BJ (cell line): ENCODE measurements around the gene CPNE4. TPM values are rescaled to one million over a fixed set of nuclear protein-coding genes. Genes with fewer than 3 reads are reported as not detected.

ENCODE experiments used
- CTCF ChIA-PET: fragments of 350-600 bp; formaldehyde crosslinking; extraction: SDS; loops from one replicate; lab custom pipeline; 2021; ENCODE audit warnings: antibody characterized with exemption, inconsistent platforms; lab: Yijun Ruan, JAX
- POLR2A ChIA-PET: fragments of 300-600 bp; sonication (Branson Sonifier 250); formaldehyde crosslinking; extraction: SDS; loops from one replicate; lab custom pipeline; 2021; ENCODE audit warnings: antibody characterized with exemption; lab: Charles Lee
- DNase-seq: peaks from one replicate; pipeline ENCODE4 v3.0.0-alpha.2; 2011; ENCODE audit warnings: low read depth
- H3K27me3 ChIP-seq: 2 replicates; pipeline ENCODE4 v1.6.0; 2011; ENCODE audit warnings: low read length; ENCODE audit not compliant: control insufficient read depth, insufficient read depth
- H3K36me3 ChIP-seq: 2 replicates; pipeline ENCODE4 v1.5.1; 2011; ENCODE audit warnings: low read length; ENCODE audit not compliant: control insufficient read depth, insufficient read depth
- H3K4me3 ChIP-seq: 2 replicates; pipeline ENCODE4 v1.5.1; 2011; ENCODE audit warnings: low read depth, mild to moderate bottlenecking, control low read depth, low read length
- CTCF ChIP-seq: IDR thresholded peaks from 2 replicates; pipeline ENCODE4 v1.5.1; 2011; ENCODE audit warnings: low read depth, mild to moderate bottlenecking, control low read depth, inconsistent platforms, low read length, moderate library complexity; ENCODE audit not compliant: insufficient read depth
- polyA plus RNA-seq: library from polyadenylated mRNA; depleted of rRNA; stranded (reverse); fragments of >200 nt; gene quantifications from 2 replicates; pipeline ENCODE4 v1.2.3, GENCODE V29; 2011

Gene CPNE4
- polyA plus RNA-seq, 1 experiment, result not detected

DNA sequence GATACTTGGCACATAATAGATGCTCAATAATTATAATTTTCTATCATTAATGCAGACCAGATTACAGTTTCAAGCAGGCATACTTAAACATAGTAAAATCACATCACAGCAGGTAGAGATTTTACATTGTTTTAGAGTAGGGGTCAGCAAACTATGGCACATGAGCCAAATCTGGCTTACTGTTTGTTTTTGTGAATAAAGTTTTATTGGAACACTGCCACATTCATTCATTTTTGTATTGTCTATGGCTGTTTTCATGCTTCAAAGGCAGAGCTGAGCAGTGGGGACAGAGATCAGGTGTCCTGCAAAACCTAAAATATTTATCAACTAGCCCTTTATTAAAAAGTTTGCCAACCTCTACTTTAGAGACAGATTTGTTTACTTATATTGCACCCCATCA is 342.5 kb downstream of the CPNE4 start:
- no peak for TF ChIP-seq CTCF
- no peak for DNase-seq
- H3K27me3 ChIP-seq, result no peaks in the 10 kb centered on the region
- no peaks in the 10 kb centered on the region for H3K36me3 ChIP-seq
- CTCF ChIA-PET, result no interaction called here
- H3K4me3 ChIP-seq, result no peak overlapping the region
- POLR2A ChIA-PET, result interaction anchor here (0.6 kb wide), 1 partner anchor 731 kb away, joined by 4 read pairs; no protein-coding TSS in a partner anchor

DNA sequence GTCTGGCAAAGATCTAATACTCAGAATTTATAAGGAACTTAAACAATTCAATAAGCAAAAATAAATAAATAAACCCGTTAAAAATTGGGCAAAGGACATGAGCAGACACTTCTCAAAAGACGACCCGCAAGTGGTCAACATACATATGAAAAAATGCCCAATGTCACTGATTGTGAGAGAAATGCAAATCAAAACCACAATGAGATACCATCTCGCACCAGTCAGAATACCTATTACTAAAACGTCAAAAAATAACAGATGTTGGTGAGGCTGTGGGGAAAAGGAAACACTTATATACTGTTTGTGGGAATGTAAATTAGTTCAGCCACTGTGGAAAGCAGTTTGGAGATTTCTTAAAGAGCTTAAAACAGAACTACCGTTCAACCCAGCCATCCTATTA is 344.0 kb downstream of the CPNE4 start:
- DNase-seq, result no peak
- Histone ChIP-seq H3K4me3 (no peak overlapping the region), H3K27me3 (no peaks in the 10 kb centered on the region), H3K36me3 (no peaks in the 10 kb centered on the region)
- ChIA-PET CTCF (no interaction called here), POLR2A (no interaction called here)
- TF ChIP-seq CTCF, result no peak

- no peak for TF ChIP-seq CTCF
- peak; percentile 28 for DNase-seq
- no peaks in the 10 kb centered on the region for H3K27me3 ChIP-seq
- ChIA-PET POLR2A (interaction anchor here (0.6 kb wide), 1 partner anchor 10 kb away, joined by 9 read pairs; no protein-coding TSS in a partner anchor), CTCF (interaction anchor here (0.6 kb wide), 1 partner anchor 183 kb away, joined by 3 read pairs; no protein-coding TSS in a partner anchor)
- no peak overlapping the region for H3K4me3 ChIP-seq
- no peaks in the 10 kb centered on the region for H3K36me3 ChIP-seq
These were observed 346.4 kb downstream of the CPNE4 start for GRCh38 chr3:131688370-131688769.

DNA sequence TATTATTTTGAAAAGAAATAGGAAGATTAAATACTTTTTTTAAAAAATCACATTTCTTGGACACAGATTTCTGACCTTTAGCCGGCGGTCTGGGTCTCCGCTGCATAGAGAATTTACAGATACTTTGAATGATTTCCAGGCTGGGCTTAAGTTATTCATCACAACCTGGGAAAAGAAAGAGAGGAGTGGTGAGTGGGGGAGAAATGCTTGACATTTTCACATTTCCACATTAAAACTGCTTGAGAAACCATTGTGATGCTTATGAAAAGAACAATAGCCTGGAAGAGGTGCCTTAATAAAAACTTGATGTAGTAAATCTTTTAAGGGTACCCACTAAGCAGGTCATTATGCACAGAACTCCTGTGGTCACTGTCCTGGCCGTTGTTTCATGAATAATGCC is 365.2 kb downstream of the CPNE4 start:
- POLR2A ChIA-PET, result no interaction called here
- H3K4me3 ChIP-seq, result no peak overlapping the region
- H3K27me3 ChIP-seq, result no peaks in the 10 kb centered on the region
- no peak for DNase-seq
- no peaks in the 10 kb centered on the region for H3K36me3 ChIP-seq
- TF ChIP-seq CTCF, result no peak
- CTCF ChIA-PET, result no interaction called here

- Histone ChIP-seq H3K27me3 (no peaks in the 10 kb centered on the region), H3K4me3 (no peak overlapping the region), H3K36me3 (no peaks in the 10 kb centered on the region)
- DNase-seq, result no peak
- ChIA-PET POLR2A (no interaction called here), CTCF (no interaction called here)
- no peak for TF ChIP-seq CTCF
These were observed 376.0 kb downstream of the CPNE4 start for GRCh38 chr3:131658771-131659170.
